Upper lobe of left lung (tissue), 4 donors: Measurements from ENCODE around the gene UNC5A.

Experiments used
- EP300 ChIP-seq, 4 donors: sonication (generic); formaldehyde crosslinking; IDR thresholded peaks; one replicate each; pipeline ENCODE4 v1.5.1; 2017; ENCODE audit warnings: antibody characterized with exemption in 4 of 4, control low read depth in 2 of 4
- POLR2A ChIP-seq, 4 donors: fragments of 450-650 bp; IDR thresholded peaks; one replicate each; pipeline ENCODE4 v1.5.1; 2016 to 2017; ENCODE audit warnings: antibody characterized with exemption in 4 of 4, mild to moderate bottlenecking in 2 of 4
- POLR2AphosphoS5 ChIP-seq, 2 donors: sonication (generic); formaldehyde crosslinking; IDR thresholded peaks; one replicate each; pipeline ENCODE4 v1.5.1; 2017; ENCODE audit warnings: antibody characterized with exemption in 2 of 2
- TF ChIP-seq, protein P1 (sequence below), 6 experiments: fragments of 450-650 bp in 4 of 6; fragments of 200-600 bp in 2 of 6; sonication (generic) in 2 of 6; IDR thresholded peaks; one replicate each; pipeline ENCODE4 v1.5.1; 2016 to 2019; ENCODE audit warnings: antibody characterized with exemption in 6 of 6

DNA sequence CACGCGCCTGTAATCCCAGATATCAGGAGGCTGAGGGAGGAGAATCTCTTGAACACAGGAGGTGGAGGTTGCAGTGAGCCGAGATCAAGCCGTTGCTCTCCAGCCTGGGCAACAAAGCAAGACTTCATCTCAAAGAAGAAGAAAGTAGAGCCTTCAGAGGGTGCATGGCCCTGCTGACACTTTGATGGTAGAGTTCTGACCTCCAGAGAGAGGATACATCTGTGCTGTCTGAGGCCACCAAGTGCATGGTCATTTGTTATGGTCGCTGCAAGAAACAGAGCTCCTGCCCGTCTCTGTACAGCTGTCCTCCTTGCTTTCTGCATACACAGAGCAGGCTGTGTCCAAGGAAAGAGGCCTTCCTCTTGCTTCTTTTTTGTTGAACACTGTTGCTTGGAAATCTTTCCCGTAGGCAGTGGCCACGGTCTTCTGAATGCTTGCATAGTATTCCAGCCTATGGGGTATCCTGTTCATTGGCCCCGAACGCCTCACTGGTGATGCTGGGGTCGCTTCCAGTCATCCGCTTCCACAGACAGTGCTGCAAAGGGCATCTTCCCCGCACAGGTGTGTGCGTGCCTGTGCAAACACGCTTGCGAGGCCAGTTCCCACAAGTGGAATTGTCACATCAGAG, 36.8 kb upstream of the UNC5A start:
- TF ChIP-seq EP300 (IDR thresholded peaks at IDR 0.05) (no peak), POLR2AphosphoS5 (IDR thresholded peaks at IDR 0.05) (no peak), POLR2A (IDR thresholded peaks at IDR 0.05) (no peak)
- TF ChIP-seq, protein P1, sequence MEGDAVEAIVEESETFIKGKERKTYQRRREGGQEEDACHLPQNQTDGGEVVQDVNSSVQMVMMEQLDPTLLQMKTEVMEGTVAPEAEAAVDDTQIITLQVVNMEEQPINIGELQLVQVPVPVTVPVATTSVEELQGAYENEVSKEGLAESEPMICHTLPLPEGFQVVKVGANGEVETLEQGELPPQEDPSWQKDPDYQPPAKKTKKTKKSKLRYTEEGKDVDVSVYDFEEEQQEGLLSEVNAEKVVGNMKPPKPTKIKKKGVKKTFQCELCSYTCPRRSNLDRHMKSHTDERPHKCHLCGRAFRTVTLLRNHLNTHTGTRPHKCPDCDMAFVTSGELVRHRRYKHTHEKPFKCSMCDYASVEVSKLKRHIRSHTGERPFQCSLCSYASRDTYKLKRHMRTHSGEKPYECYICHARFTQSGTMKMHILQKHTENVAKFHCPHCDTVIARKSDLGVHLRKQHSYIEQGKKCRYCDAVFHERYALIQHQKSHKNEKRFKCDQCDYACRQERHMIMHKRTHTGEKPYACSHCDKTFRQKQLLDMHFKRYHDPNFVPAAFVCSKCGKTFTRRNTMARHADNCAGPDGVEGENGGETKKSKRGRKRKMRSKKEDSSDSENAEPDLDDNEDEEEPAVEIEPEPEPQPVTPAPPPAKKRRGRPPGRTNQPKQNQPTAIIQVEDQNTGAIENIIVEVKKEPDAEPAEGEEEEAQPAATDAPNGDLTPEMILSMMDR (IDR thresholded peaks at IDR 0.05): no peak
